SK-N-SH (cell line): ENCODE measurements around the gene RNF157. TPM values are rescaled to one million over a fixed set of nuclear protein-coding genes. Genes with fewer than 3 reads are reported as not detected.

Experiments used
- CTCF ChIA-PET: fragments of 300-600, 350-600 bp; formaldehyde crosslinking; extraction: SDS; loops from one replicate; lab custom pipeline; 2021; lab: Yijun Ruan, JAX
- POLR2A ChIA-PET: fragments of 350-600 bp; sonication (Branson Sonifier 250); formaldehyde crosslinking; extraction: SDS; loops from one replicate; lab custom pipeline; 2020; ENCODE audit warnings: antibody characterized with exemption, inconsistent platforms; lab: Yijun Ruan, JAX
- DNase-seq: peaks from one replicate; pipeline ENCODE4 v3.0.0; 2012
- H2AFZ ChIP-seq: fragments of 200-600 bp; sonication (generic); 2 replicates; pipeline ENCODE4 v1.8.1; 2016; ENCODE audit warnings: antibody characterized with exemption, mild to moderate bottlenecking, low read depth
- H3F3A ChIP-seq: fragments of 200-600 bp; sonication (generic); replicated peaks from 2 replicates; pipeline ENCODE3; 2016; ENCODE audit warnings: antibody characterized with exemption, mild to moderate bottlenecking; ENCODE audit not compliant: insufficient read depth
- H3K27ac ChIP-seq, 2 experiments: fragments of 200-500 bp in 1 of 2; fragments of 200-600 bp in 1 of 2; sonication (Bioruptor generic) in 1 of 2; sonication (generic), shearing (Covaris generic) in 1 of 2; 2 replicates each; pipeline versions ENCODE4 v1.5.1 to v1.6.1; 2014 to 2016; ENCODE audit warnings: low read depth in 2 of 2, inconsistent platforms in 1 of 2, low read length in 1 of 2, mild to moderate bottlenecking in 1 of 2, mixed read lengths in 1 of 2
- H3K27me3 ChIP-seq: fragments of 200-600 bp; sonication (generic), shearing (Covaris generic); 2 replicates; pipeline ENCODE4 v1.6.1; 2016; ENCODE audit warnings: mixed run types; ENCODE audit not compliant: insufficient read depth
- H3K36me3 ChIP-seq, 2 experiments: fragments of 200-500 bp in 1 of 2; fragments of 200-600 bp in 1 of 2; sonication (Bioruptor generic) in 1 of 2; sonication (generic) in 1 of 2; replicated peaks in 1 of 2; 2 replicates each; pipeline versions ENCODE3 to v1.5.1; 2014 to 2016; ENCODE audit warnings: low read length in 1 of 2, mild to moderate bottlenecking in 1 of 2; ENCODE audit not compliant: insufficient read depth in 2 of 2, control insufficient read depth in 1 of 2
- H3K4me1 ChIP-seq, 2 experiments: fragments of 200-500 bp in 1 of 2; fragments of 200-600 bp in 1 of 2; sonication (Bioruptor generic) in 1 of 2; sonication (generic), shearing (Covaris generic) in 1 of 2; 2 replicates each; pipeline versions ENCODE4 v1.5.1 to v1.6.1; 2014 to 2016; ENCODE audit warnings: low read depth in 1 of 2, low read length in 1 of 2, mixed run types in 1 of 2; ENCODE audit not compliant: insufficient read depth in 2 of 2, control insufficient read depth in 1 of 2
- H3K4me2 ChIP-seq: fragments of 200-600 bp; sonication (generic), shearing (Covaris generic); 2 replicates; pipeline ENCODE4 v1.6.1; 2017; ENCODE audit warnings: mixed run types
- H3K4me3 ChIP-seq, 2 experiments: fragments of 200-500 bp in 1 of 2; fragments of 200-600 bp in 1 of 2; sonication (Bioruptor generic) in 1 of 2; sonication (generic), shearing (Covaris generic) in 1 of 2; 2 replicates each; pipeline versions ENCODE4 v1.5.1 to v1.8.1; 2014 to 2016; ENCODE audit warnings: low read depth in 2 of 2, inconsistent platforms in 1 of 2, low read length in 1 of 2, mild to moderate bottlenecking in 1 of 2, mixed read lengths in 1 of 2, moderate library complexity in 1 of 2
- H3K79me2 ChIP-seq: fragments of 200-600 bp; sonication (generic); 2 replicates; pipeline ENCODE4 v1.8.1; 2017; ENCODE audit warnings: mild to moderate bottlenecking; ENCODE audit not compliant: insufficient read depth
- H3K9ac ChIP-seq: fragments of 200-600 bp; sonication (generic); 2 replicates; pipeline ENCODE4 v1.6.1; 2017; ENCODE audit warnings: mixed run types
- H3K9me2 ChIP-seq: fragments of 200-600 bp; sonication (generic); 2 replicates; pipeline ENCODE4 v1.6.1; 2017; ENCODE audit warnings: mixed run types
- H3K9me3 ChIP-seq: fragments of 200-600 bp; sonication (generic); 2 replicates; pipeline ENCODE4 v1.6.1; 2017; ENCODE audit warnings: mixed run types, mild to moderate bottlenecking, moderate library complexity
- H4K20me1 ChIP-seq: fragments of 200-600 bp; sonication (generic); 2 replicates; pipeline ENCODE4 v1.6.1; 2017; ENCODE audit warnings: mild to moderate bottlenecking, mixed run types; ENCODE audit not compliant: insufficient read depth
- CHD2 ChIP-seq: fragments of 150-350 bp; IDR thresholded peaks from 2 replicates; pipeline ENCODE4 v1.6.1; 2018; ENCODE audit warnings: low read length; ENCODE audit not compliant: partially characterized antibody
- ELF1 ChIP-seq: IDR thresholded peaks from 2 replicates; pipeline ENCODE4 v1.4.0; 2012
- EP300 ChIP-seq, 2 experiments: IDR thresholded peaks; 2 replicates each; pipeline versions ENCODE4 v1.4.0 to v1.6.1; 2012; ENCODE audit warnings: borderline replicate concordance in 1 of 2, low read depth in 1 of 2, low read length in 1 of 2
- EZH2phosphoT487 ChIP-seq: fragments of 200-600 bp; sonication (generic); IDR thresholded peaks from 2 replicates; pipeline ENCODE4 v1.6.1; 2017; ENCODE audit warnings: low read depth, mixed run types, mild to moderate bottlenecking, antibody characterized with exemption, moderate library complexity, borderline replicate concordance
- FOXM1 ChIP-seq: IDR thresholded peaks from 2 replicates; pipeline ENCODE4 v1.4.0; 2012; ENCODE audit warnings: low read depth, mild to moderate bottlenecking
- GABPA ChIP-seq: IDR thresholded peaks from 2 replicates; pipeline ENCODE4 v1.4.0; 2012; ENCODE audit warnings: low read depth, mild to moderate bottlenecking
- GATA2 ChIP-seq: sonication (generic); formaldehyde crosslinking; IDR thresholded peaks from 2 replicates; pipeline ENCODE4 v1.5.0; 2020; ENCODE audit warnings: mild to moderate bottlenecking, missing genetic modification reagents
- IRF3 ChIP-seq: fragments of 150-350 bp; IDR thresholded peaks from 2 replicates; pipeline ENCODE4 v1.6.1; 2016; ENCODE audit warnings: mild to moderate bottlenecking, low read depth, low read length
- MAX ChIP-seq: IDR thresholded peaks from 2 replicates; pipeline ENCODE4 v1.4.0; 2012; ENCODE audit warnings: low read depth
- MEF2A ChIP-seq: IDR thresholded peaks from 2 replicates; pipeline ENCODE4 v1.4.0; 2012; ENCODE audit warnings: low read depth, borderline replicate concordance
- MXI1 ChIP-seq: IDR thresholded peaks from 2 replicates; pipeline ENCODE4 v1.6.1; 2012; ENCODE audit warnings: mild to moderate bottlenecking, low read depth, low read length, improper control_type of control experiment
- NFIC ChIP-seq: IDR thresholded peaks from 2 replicates; pipeline ENCODE4 v1.4.0; 2012; ENCODE audit warnings: borderline replicate concordance
- NRF1 ChIP-seq: IDR thresholded peaks from 2 replicates; pipeline ENCODE4 v1.6.1; 2012; ENCODE audit warnings: low read depth, mild to moderate bottlenecking, low read length
- PBX3 ChIP-seq: IDR thresholded peaks from 2 replicates; pipeline ENCODE4; 2012
- REST ChIP-seq: IDR thresholded peaks from 2 replicates; pipeline ENCODE4 v1.6.1; 2012; ENCODE audit warnings: mild to moderate bottlenecking, low read depth, low read length, moderate library complexity
- RXRA ChIP-seq: IDR thresholded peaks from 2 replicates; pipeline ENCODE4 v1.4.0; 2012; ENCODE audit warnings: low read depth, mild to moderate bottlenecking, borderline replicate concordance
- SIN3A ChIP-seq: IDR thresholded peaks from 2 replicates; pipeline ENCODE4 v1.6.1; 2012; ENCODE audit warnings: low read depth, mild to moderate bottlenecking, low read length, moderate library complexity, borderline replicate concordance
- SMC3 ChIP-seq: IDR thresholded peaks from 2 replicates; pipeline ENCODE4 v1.6.1; 2012; ENCODE audit warnings: low read depth, low read length, improper control_type of control experiment
- TCF12 ChIP-seq: IDR thresholded peaks from 2 replicates; pipeline ENCODE4 v1.4.0; 2012
- TEAD4 ChIP-seq: IDR thresholded peaks from 2 replicates; pipeline ENCODE4 v1.4.0; 2012; ENCODE audit warnings: mild to moderate bottlenecking, borderline replicate concordance; ENCODE audit not compliant: insufficient read depth
- USF2 ChIP-seq: fragments of 150-350 bp; IDR thresholded peaks from 2 replicates; pipeline ENCODE4 v1.6.1; 2017; ENCODE audit warnings: antibody characterized with exemption, low read length, low read depth, borderline replicate concordance
- ZBTB33 ChIP-seq: IDR thresholded peaks from 2 replicates; pipeline ENCODE4 v1.4.0; 2012; ENCODE audit warnings: low read depth, borderline replicate concordance
- WGBS: methylation state at CpG from one replicate; pipeline ENCODE4 v1.1.6; 2017; ENCODE audit warnings: low lambda C conversion rate; 5-methylcytosine and 5-hydroxymethylcytosine counted together
- polyA plus RNA-seq, 3 experiments: library from polyadenylated mRNA; depleted of rRNA; stranded (reverse); fragments of >200 nt; gene quantifications; 2 replicates each; pipeline ENCODE4 v1.2.3, GENCODE V29; 2012

RNF157 gene
- polyA plus RNA-seq, 1 of the 3 experiments (the other 2 are of a cell fraction): 5.2 TPM

- under 1% methylated on average over 13 of the region's 94 CpGs for WGBS
- Histone ChIP-seq H4K20me1 (peaks cover 9% of the 10 kb centered on the region; the same call in 1 of the 2 replicates), H3K4me2 (peak within 1 kb of the TSS; percentile 90), H3F3A (peaks cover 23% of the 10 kb centered on the region), H3K27me3 (no peaks in the 10 kb centered on the region), H3K36me3 (peaks cover 8 to 12% of the 10 kb centered on the region in 2 experiments), H3K9me2 (no peaks in the 10 kb centered on the region), H2AFZ (peak within 1 kb of the TSS; percentile 96), H3K4me1 (peaks cover 19 to 22% of the 10 kb centered on the region in 2 experiments; a peak in 3 of 4 replicates), H3K79me2 (peaks cover 45% of the 10 kb centered on the region), H3K27ac (peak within 1 kb of the TSS; percentile 77 to 95), H3K4me3 (peak within 1 kb of the TSS; percentile 75 to 87), H3K9me3 (no peaks in the 10 kb centered on the region), H3K9ac (peak within 1 kb of the TSS; percentile 85)
- DNase-seq: peak; percentile 100
- ChIA-PET POLR2A (interaction anchor here (0.6 to 0.7 kb wide), 2 partner anchors 15 to 170 kb away, joined by 3 read pairs; no protein-coding TSS in a partner anchor), CTCF (interaction anchor here (1.1 to 8.1 kb wide), 10 partner anchors 10 to 409 kb away, joined by 3 to 86 read pairs (median 6); partner anchors contain the start of gene WBP2)
- TF ChIP-seq EP300 (IDR thresholded peaks at IDR 0.05; ENCODE audit: borderline replicate concordance in 1 of 2, low read depth in 1 of 2, low read length in 1 of 2) (peak; percentile 35 to 64; a peak in 1 of 4 replicates), SIN3A (peak; percentile 58; the same call in 1 of the 2 replicates), FOXM1 (peak; percentile 99), IRF3 (peak; percentile 95), PBX3 (peak; percentile 71; the same call in 1 of the 2 replicates), MXI1 (peak; percentile 92), REST (no peak), MEF2A (no peak; the same call in 1 of the 2 replicates), MAX (peak; percentile 92), TEAD4 (no peak), ELF1 (no peak; the same call in 1 of the 2 replicates), ZBTB33 (peak; percentile 38; the same call in 1 of the 2 replicates), GABPA (no peak), NRF1 (peak; percentile 25; the same call in 1 of the 2 replicates), CHD2 (peak; percentile 92), EZH2phosphoT487 (no peak), TCF12 (peak; percentile 90), USF2 (no peak), SMC3 (no peak), GATA2 (CRISPR knock-in tag) (no peak), NFIC (peak; percentile 29; the same call in 1 of the 2 replicates), RXRA (no peak; the same call in 1 of the 2 replicates)
These were observed 24.7 kb upstream of the RNF157 start, which contains the start of gene UBALD2 for GRCh38 chr17:76264755-76265623. UBALD2 (plus strand) TSS chr17:76265348; CDS start chr17:76265506, 158 bp downstream.
